MM.1S (cell line): ENCODE results near the gene KRT2.

Experiments
- DNase-seq: peaks from one replicate; pipeline ENCODE4 v3.0.0-alpha.2; 2015
- H2AFZ ChIP-seq: fragments of 300-600 bp; sonication (generic); 2 replicates; pipeline ENCODE4 v1.6.0; 2016; ENCODE audit warnings: antibody characterized with exemption, low read length
- H3F3A ChIP-seq: fragments of 300-600 bp; sonication (generic); 2 replicates; pipeline ENCODE4 v1.6.1; 2016; ENCODE audit warnings: mild to moderate bottlenecking, antibody characterized with exemption, low read length, moderate library complexity, mixed read lengths; ENCODE audit not compliant: insufficient read depth
- H3K27ac ChIP-seq: fragments of 300-600 bp; sonication (generic); 2 replicates; pipeline ENCODE4 v1.5.1; 2016; ENCODE audit warnings: mild to moderate bottlenecking, low read length
- H3K27me3 ChIP-seq: fragments of 300-600 bp; sonication (generic); replicated peaks from 2 replicates; pipeline ENCODE4 v1.6.0; 2016; ENCODE audit warnings: low read length; ENCODE audit not compliant: insufficient read depth
- H3K36me3 ChIP-seq: fragments of 300-600 bp; sonication (generic); replicated peaks from 2 replicates; pipeline ENCODE4 v1.6.1; 2016; ENCODE audit warnings: mild to moderate bottlenecking, low read length, mixed read lengths; ENCODE audit not compliant: insufficient read depth
- H3K4me1 ChIP-seq: fragments of 300-600 bp; sonication (generic); 2 replicates; pipeline ENCODE4 v1.6.1; 2016; ENCODE audit warnings: low read length, mixed read lengths
- H3K4me2 ChIP-seq: fragments of 300-600 bp; sonication (generic); 2 replicates; pipeline ENCODE4 v1.6.0; 2016; ENCODE audit warnings: low read depth, low read length
- H3K4me3 ChIP-seq: fragments of 300-600 bp; sonication (generic); 2 replicates; pipeline ENCODE4 v1.5.1; 2016; ENCODE audit warnings: low read length, mixed read lengths
- H3K79me2 ChIP-seq: fragments of 300-600 bp; sonication (generic); 2 replicates; pipeline ENCODE4 v1.6.1; 2016; ENCODE audit warnings: mixed run types, low read length, mixed read lengths
- H3K9ac ChIP-seq: fragments of 300-600 bp; sonication (generic); 2 replicates; pipeline ENCODE4 v1.6.1; 2016; ENCODE audit warnings: low read length, mixed read lengths
- H3K9me2 ChIP-seq: fragments of 300-600 bp; sonication (generic); replicated peaks from 2 replicates; pipeline ENCODE4 v1.6.1; 2016; ENCODE audit warnings: mild to moderate bottlenecking, low read length, mixed read lengths; ENCODE audit not compliant: insufficient read depth
- H3K9me3 ChIP-seq: fragments of 300-600 bp; sonication (generic); replicated peaks from 2 replicates; pipeline ENCODE4 v1.6.1; 2016; ENCODE audit warnings: mild to moderate bottlenecking, low read length, mixed read lengths; ENCODE audit not compliant: insufficient read depth
- H4K20me1 ChIP-seq: fragments of 300-600 bp; sonication (generic); 2 replicates; pipeline ENCODE4 v1.6.1; 2016; ENCODE audit warnings: mild to moderate bottlenecking, low read length, moderate library complexity, mixed read lengths; ENCODE audit not compliant: insufficient read depth
- EZH2 ChIP-seq: fragments of 300-600 bp; sonication (generic); optimal IDR thresholded peaks from 2 replicates; pipeline ENCODE3; 2017; ENCODE audit warnings: low read depth, mild to moderate bottlenecking, antibody characterized with exemption, low read length, mixed read lengths
- EZH2phosphoT487 ChIP-seq: fragments of 300-600 bp; sonication (generic); IDR thresholded peaks from 2 replicates; pipeline ENCODE4 v1.6.1; 2018; ENCODE audit warnings: antibody characterized with exemption, low read length
- TF ChIP-seq, protein P1 (sequence below): fragments of 300-600 bp; sonication (generic); IDR thresholded peaks from 2 replicates; pipeline ENCODE4 v1.5.1; 2016; ENCODE audit warnings: antibody characterized with exemption, low read length, mixed read lengths

Gene KRT2

DNA sequence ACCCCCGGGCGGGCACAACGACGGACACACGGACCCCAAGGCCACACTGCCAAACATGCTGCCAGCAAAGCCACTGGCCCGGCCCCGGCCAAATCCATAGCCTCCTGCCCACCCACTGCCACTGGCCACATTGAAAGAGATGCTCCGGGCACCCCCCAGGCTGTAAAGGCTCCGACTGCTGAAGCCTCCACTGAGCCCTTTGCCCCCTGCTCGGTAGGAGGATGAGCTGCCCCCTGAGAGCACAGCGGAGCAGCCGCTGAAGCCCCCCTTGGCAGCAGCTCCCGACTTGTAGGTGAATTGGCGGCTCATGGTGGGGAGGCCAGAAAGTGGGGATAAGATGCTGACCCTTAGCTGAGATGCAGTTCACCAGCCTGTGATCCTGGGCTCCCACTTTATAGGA is 33.8 kb downstream of the KRT2 start, which contains the start of gene KRT73:
KRT73 (minus strand) TSS at position 344 of the 400 bp plus-strand sequence; CDS start at position 309, 35 bp downstream.
- no peak within 1 kb of the TSS for H2AFZ ChIP-seq
- H3K4me1 ChIP-seq, result no peaks in the 10 kb centered on the region
- no peak within 1 kb of the TSS for H3K4me3 ChIP-seq
- no peak for DNase-seq
- H3K9ac ChIP-seq, result no peak within 1 kb of the TSS
- no peak within 1 kb of the TSS for H3K27ac ChIP-seq
- TF ChIP-seq EZH2 (no peak), EZH2phosphoT487 (no peak)
- TF ChIP-seq, protein P1, sequence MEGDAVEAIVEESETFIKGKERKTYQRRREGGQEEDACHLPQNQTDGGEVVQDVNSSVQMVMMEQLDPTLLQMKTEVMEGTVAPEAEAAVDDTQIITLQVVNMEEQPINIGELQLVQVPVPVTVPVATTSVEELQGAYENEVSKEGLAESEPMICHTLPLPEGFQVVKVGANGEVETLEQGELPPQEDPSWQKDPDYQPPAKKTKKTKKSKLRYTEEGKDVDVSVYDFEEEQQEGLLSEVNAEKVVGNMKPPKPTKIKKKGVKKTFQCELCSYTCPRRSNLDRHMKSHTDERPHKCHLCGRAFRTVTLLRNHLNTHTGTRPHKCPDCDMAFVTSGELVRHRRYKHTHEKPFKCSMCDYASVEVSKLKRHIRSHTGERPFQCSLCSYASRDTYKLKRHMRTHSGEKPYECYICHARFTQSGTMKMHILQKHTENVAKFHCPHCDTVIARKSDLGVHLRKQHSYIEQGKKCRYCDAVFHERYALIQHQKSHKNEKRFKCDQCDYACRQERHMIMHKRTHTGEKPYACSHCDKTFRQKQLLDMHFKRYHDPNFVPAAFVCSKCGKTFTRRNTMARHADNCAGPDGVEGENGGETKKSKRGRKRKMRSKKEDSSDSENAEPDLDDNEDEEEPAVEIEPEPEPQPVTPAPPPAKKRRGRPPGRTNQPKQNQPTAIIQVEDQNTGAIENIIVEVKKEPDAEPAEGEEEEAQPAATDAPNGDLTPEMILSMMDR, result no peak
- H3K36me3 ChIP-seq, result no peaks in the 10 kb centered on the region
- no peak within 1 kb of the TSS for H3K4me2 ChIP-seq
- H3K79me2 ChIP-seq, result no peaks in the 10 kb centered on the region
- peaks cover 41% of the 10 kb centered on the region for H3K27me3 ChIP-seq
- no peaks in the 10 kb centered on the region for H4K20me1 ChIP-seq
- H3K9me2 ChIP-seq, result no peaks in the 10 kb centered on the region
- H3K9me3 ChIP-seq, result no peaks in the 10 kb centered on the region
- H3F3A ChIP-seq, result no peaks in the 10 kb centered on the region

DNA sequence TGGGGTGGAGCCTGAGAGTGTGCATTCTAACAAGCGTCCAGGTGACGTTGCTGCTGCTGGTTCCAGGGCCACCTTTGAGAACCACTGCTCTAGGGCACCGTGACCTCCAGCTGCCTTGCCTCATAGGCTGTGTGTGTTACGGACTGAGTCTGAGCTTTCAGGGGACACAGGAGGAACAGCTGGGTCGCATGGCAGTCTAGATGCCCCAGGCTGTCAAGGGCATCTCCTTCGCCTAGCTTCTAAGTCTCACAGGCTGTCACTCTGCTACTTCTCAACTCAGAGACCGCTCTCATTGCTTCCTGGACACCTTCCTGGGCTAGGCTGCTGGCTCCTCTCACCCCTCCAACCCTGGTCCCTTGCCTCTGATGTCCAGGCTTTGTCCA is 34.6 kb downstream of the KRT2 start:
- TF ChIP-seq, protein P1, result no peak
- TF ChIP-seq EZH2, result no peak
- TF ChIP-seq EZH2phosphoT487, result no peak
- H3K79me2 ChIP-seq, result no peaks in the 10 kb centered on the region
- no peak overlapping the region for H3K9ac ChIP-seq
- no peak overlapping the region for H3K27ac ChIP-seq
- H3K27me3 ChIP-seq, result peaks cover 47% of the 10 kb centered on the region
- no peaks in the 10 kb centered on the region for H4K20me1 ChIP-seq
- H3K36me3 ChIP-seq, result no peaks in the 10 kb centered on the region
- no peaks in the 10 kb centered on the region for H3K9me3 ChIP-seq
- H2AFZ ChIP-seq, result no peak overlapping the region
- H3K4me2 ChIP-seq, result no peak overlapping the region
- H3K4me3 ChIP-seq, result no peak overlapping the region
- H3K4me1 ChIP-seq, result no peaks in the 10 kb centered on the region
- H3F3A ChIP-seq, result no peaks in the 10 kb centered on the region
- no peaks in the 10 kb centered on the region for H3K9me2 ChIP-seq
- DNase-seq, result no peak

DNA sequence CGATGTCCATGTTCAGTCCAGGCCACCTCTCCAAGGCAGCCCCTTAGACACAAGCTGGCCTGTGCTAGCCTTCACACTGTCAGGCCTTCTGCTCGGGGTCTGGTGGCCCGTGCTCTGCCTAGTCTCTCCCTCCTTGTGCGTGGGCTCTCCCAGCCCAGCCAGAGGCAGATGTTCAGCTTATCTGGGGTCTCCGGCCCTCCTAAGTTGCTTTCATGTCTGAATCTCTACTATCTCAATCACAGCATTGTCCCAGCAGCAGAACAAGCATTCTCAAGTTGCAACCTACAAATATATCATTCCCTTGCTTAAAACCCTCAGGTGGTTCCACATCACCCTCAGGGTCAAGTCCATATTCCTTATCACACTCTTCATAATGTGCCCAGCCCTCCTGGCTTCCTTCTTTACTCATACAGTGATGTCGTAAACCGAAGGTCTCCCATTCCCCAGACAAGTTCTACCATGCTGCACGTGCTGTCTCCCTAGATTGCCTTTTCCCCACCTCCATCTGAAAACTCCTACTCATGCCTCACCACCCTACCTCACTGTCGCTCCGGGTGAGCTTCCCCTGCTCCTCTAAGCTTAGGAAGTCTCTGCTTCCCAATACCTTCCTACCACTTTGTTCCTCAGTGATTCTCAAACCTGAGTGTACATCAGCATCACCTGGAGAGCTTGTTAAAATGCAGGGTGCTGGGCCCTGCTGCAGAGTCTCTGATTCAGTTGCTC is 35.2 kb downstream of the KRT2 start:
- Histone ChIP-seq H3K36me3 (no peaks in the 10 kb centered on the region), H3K27ac (no peak overlapping the region), H3K79me2 (no peaks in the 10 kb centered on the region), H3K4me3 (no peak overlapping the region), H3K9me3 (no peaks in the 10 kb centered on the region), H2AFZ (no peak overlapping the region), H3K4me1 (no peaks in the 10 kb centered on the region), H3F3A (no peaks in the 10 kb centered on the region), H4K20me1 (no peaks in the 10 kb centered on the region), H3K9ac (no peak overlapping the region), H3K27me3 (peaks cover 52% of the 10 kb centered on the region), H3K9me2 (no peaks in the 10 kb centered on the region), H3K4me2 (no peak overlapping the region)
- no peak for DNase-seq
- TF ChIP-seq EZH2 (no peak), EZH2phosphoT487 (no peak)
- TF ChIP-seq, protein P1, result no peak
